ENCODE measurements around the gene GRIA4.

Gene GRIA4

DNA sequence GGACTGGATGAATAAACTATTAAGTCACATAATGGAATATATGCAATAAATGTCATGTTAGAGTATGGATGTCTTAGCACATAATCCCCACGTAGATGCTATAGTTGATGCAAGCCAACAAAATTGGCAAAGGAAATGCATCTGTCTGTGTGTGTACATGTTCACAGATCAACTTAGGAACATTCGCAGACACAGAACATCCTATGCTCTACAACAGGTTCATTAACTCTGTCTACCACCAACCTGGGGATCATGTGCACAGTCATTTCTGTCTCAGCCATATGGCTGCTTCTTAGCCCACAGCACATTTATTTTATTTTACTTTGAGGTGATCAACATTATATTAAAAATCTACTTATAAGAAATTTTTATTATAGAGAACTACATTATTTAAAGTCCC lies 407.2 kb downstream of the GRIA4 start:
- CTCF ChIA-PET: no interaction called here
- Histone ChIP-seq H3K9me3 (ENCODE audit: control insufficient read depth, insufficient read depth, low read depth, low read length) (no peaks in the 10 kb centered on the region), H3K27ac (ENCODE audit: extremely low read depth, low read depth, low read length) (no peak overlapping the region), H3K36me3 (ENCODE audit: control insufficient read depth in 2 of 2, insufficient read depth in 1 of 2, low read length in 2 of 2) (peaks cover 0 to 8% of the 10 kb centered on the region in 2 experiments; a peak in 1 of 3 replicates), H3K4me3 (ENCODE audit: low read depth, low read length) (no peak overlapping the region), H3K4me1 (ENCODE audit: control insufficient read depth, insufficient read depth, low read length) (peaks cover 3% of the 10 kb centered on the region; the same call in 1 of the 2 replicates)
- no peak for TF ChIP-seq ZNF133 (tag by site-specific recombination; IDR thresholded peaks at IDR 0.05)
- TF ChIP-seq ZNF707 (tag by site-specific recombination; IDR thresholded peaks at IDR 0.05): no peak
- TF ChIP-seq ZBTB48 (tag by site-specific recombination; IDR thresholded peaks at IDR 0.05): no peak
- no peak for TF ChIP-seq ZNF621 (tag by site-specific recombination; IDR thresholded peaks at IDR 0.05)
- TF ChIP-seq ZNF571 (tag by site-specific recombination; IDR thresholded peaks at IDR 0.05): no peak
- TF ChIP-seq ZNF23 (tag by site-specific recombination; IDR thresholded peaks at IDR 0.05; ENCODE audit: borderline replicate concordance): no peak
- POLR2A ChIA-PET: no interaction called here

DNA sequence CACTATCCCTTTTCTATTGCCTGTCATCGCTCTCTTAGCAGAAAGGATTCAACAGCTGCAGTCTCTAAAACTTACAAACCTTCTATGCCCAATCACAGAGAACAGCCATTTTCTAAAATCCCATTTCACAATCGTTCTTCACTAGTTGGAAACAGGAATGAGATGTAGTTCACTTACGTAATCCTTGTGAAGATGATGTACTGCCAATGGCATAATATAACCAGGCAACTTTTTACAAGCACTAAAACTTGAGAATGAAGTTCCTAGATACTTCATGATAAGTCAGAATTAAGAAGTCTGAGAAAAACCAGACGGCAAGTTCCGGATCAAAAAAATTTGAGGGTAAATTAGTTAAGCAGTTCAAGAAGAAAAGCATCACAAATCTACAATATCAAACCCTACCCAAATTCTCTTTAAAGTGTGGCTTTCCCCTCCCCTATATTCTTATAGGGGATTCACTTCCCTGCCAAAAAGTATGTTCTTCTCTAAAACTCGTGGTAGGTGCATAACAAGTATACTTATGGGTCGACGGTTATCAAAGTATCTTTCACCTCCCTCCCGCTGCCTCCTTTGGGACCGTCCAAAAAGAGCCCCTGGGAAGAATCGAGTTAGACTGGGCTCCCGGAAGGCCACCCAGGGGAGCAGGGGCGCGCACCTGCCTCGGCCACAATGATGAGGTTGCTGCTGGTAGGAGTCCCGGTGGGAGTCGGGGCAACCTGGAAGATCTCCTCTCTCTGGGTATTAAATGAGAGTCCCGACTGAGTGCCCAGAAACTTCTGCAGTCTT lies 411.5 kb downstream of the GRIA4 start:
- H3K4me3 ChIP-seq (ENCODE audit: low read depth, low read length): peak overlapping the region; percentile 94
- H3K36me3 ChIP-seq (ENCODE audit: control insufficient read depth in 2 of 2, insufficient read depth in 1 of 2, low read length in 2 of 2): peaks cover 0 to 8% of the 10 kb centered on the region in 2 experiments; a peak in 1 of 3 replicates
- H3K4me1 ChIP-seq (ENCODE audit: control insufficient read depth, insufficient read depth, low read length): 0 out of 2 replicates have a peak, but pooled peaks cover 3% of the 10 kb centered on the region
- CTCF ChIA-PET: no interaction called here
- POLR2A ChIA-PET: no interaction called here
- TF ChIP-seq ZXDB (tag by site-specific recombination; IDR thresholded peaks at IDR 0.05): peak; percentile 46; the same call in 1 of the 2 replicates
- peak; percentile 65 for TF ChIP-seq ZNF423 (tag by site-specific recombination; IDR thresholded peaks at IDR 0.05)
- no peak for TF ChIP-seq ZNF629 (tag by site-specific recombination; IDR thresholded peaks at IDR 0.05)
- no peak for TF ChIP-seq ZNF560 (tag by site-specific recombination; IDR thresholded peaks at IDR 0.05; ENCODE audit: borderline replicate concordance)
- TF ChIP-seq HOXD13 (CRISPR knock-in tag; IDR thresholded peaks at IDR 0.05; ENCODE audit: borderline replicate concordance): no peak
- no peak for TF ChIP-seq ZNF239 (tag by site-specific recombination; IDR thresholded peaks at IDR 0.05)
- TF ChIP-seq ZNF792 (tag by site-specific recombination; IDR thresholded peaks at IDR 0.05): no peak
- TF ChIP-seq, protein P1, sequence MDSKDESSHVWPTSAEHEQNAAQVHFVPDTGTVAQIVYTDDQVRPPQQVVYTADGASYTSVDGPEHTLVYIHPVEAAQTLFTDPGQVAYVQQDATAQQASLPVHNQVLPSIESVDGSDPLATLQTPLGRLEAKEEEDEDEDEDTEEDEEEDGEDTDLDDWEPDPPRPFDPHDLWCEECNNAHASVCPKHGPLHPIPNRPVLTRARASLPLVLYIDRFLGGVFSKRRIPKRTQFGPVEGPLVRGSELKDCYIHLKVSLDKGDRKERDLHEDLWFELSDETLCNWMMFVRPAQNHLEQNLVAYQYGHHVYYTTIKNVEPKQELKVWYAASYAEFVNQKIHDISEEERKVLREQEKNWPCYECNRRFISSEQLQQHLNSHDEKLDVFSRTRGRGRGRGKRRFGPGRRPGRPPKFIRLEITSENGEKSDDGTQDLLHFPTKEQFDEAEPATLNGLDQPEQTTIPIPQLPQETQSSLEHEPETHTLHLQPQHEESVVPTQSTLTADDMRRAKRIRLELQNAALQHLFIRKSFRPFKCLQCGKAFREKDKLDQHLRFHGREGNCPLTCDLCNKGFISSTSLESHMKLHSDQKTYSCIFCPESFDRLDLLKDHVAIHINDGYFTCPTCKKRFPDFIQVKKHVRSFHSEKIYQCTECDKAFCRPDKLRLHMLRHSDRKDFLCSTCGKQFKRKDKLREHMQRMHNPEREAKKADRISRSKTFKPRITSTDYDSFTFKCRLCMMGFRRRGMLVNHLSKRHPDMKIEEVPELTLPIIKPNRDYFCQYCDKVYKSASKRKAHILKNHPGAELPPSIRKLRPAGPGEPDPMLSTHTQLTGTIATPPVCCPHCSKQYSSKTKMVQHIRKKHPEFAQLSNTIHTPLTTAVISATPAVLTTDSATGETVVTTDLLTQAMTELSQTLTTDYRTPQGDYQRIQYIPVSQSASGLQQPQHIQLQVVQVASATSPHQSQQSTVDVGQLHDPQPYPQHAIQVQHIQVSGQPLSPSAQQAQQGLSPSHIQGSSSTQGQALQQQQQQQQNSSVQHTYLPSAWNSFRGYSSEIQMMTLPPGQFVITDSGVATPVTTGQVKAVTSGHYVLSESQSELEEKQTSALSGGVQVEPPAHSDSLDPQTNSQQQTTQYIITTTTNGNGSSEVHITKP (tag by site-specific recombination; IDR thresholded peaks at IDR 0.05): peak; percentile 86
- TF ChIP-seq ZBTB48 (tag by site-specific recombination; IDR thresholded peaks at IDR 0.05): peak; percentile 69; the same call in 1 of the 2 replicates
- no peaks in the 10 kb centered on the region for H3K9me3 ChIP-seq (ENCODE audit: control insufficient read depth, insufficient read depth, low read depth, low read length)
- peak overlapping the region; percentile 39; the same call in 1 of the 2 replicates for H3K27ac ChIP-seq (ENCODE audit: extremely low read depth, low read depth, low read length)

DNA sequence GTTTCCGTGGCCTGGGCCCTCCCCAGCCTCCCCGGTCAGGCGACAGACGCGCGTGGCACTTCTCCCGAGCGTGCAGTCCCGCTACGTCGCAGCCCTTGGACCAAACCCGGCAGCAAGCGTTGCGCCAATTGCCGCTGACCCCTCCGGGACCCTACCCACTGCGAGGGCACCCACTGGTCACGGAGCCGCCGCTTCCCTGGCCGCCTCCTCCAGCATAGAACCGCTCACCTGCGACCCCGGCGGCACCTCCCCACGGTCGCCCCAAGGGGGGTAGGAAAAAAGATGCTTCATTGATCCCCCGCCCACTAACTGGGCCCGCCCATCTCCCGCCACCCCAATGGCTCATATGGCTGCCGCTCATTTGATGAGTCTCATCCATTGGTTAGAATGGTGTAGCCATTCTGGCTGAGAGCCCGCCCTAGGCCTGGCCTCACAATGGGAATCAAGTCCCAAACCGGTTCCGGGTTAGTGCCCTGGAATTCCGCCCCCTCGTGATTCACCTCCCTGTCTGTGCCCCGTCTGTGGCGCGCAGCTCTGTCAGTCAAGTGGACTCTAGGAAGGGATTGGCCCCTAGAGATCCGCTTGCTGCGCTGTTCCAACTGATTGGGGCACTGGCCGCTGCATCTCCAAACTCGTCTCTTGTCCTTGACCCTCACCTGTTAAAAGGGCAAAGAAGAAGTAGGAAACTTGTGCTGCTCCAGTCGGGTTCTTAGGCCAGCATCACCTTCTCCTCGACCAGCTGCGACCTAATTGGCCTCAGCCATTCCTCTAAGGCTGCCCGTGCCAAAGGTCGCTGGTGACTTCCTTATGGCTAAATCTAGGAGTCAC lies 412.3 kb downstream of the GRIA4 start, which contains the start of gene MSANTD4:
TSS of gene MSANTD4 (minus strand) at position 274 of the 828 bp plus-strand sequence. CDS start 11,323 bp downstream, outside the sequence.
- ChIA-PET CTCF (interaction anchor here (0.6 kb wide), 1 partner anchor 27 kb away, joined by 3 read pairs; no protein-coding TSS in a partner anchor), POLR2A (interaction anchor here (0.6 to 0.8 kb wide), 2 partner anchors 23 to 55 kb away, joined by 3 read pairs; partner anchors contain the start of genes AASDHPPT and KBTBD3)
- Histone ChIP-seq H3K4me3 (ENCODE audit: low read depth, low read length) (peak within 1 kb of the TSS; percentile 94), H3K4me1 (ENCODE audit: control insufficient read depth, insufficient read depth, low read length) (0 out of 2 replicates have a peak, but pooled peaks cover 3% of the 10 kb centered on the region), H3K36me3 (ENCODE audit: control insufficient read depth in 2 of 2, insufficient read depth in 1 of 2, low read length in 2 of 2) (peaks cover 0 to 8% of the 10 kb centered on the region in 2 experiments; a peak in 1 of 3 replicates), H3K27ac (ENCODE audit: extremely low read depth, low read depth, low read length) (peak within 1 kb of the TSS; percentile 39; the same call in 1 of the 2 replicates), H3K9me3 (ENCODE audit: control insufficient read depth, insufficient read depth, low read depth, low read length) (no peaks in the 10 kb centered on the region)
- TF ChIP-seq ZNF140 (tag by site-specific recombination; IDR thresholded peaks at IDR 0.05) (no peak), ZNF530 (tag by site-specific recombination; IDR thresholded peaks at IDR 0.05; ENCODE audit: low read depth) (no peak), ZNF239 (tag by site-specific recombination; IDR thresholded peaks at IDR 0.05) (no peak), GLI4 (tag by site-specific recombination; IDR thresholded peaks at IDR 0.05) (no peak), ZNF416 (tag by site-specific recombination; IDR thresholded peaks at IDR 0.05) (no peak), HOXC10 (CRISPR knock-in tag; IDR thresholded peaks at IDR 0.05) (no peak), ZNF202 (tag by site-specific recombination; IDR thresholded peaks at IDR 0.05; ENCODE audit: borderline replicate concordance) (no peak), YY2 (tag by site-specific recombination; IDR thresholded peaks at IDR 0.05) (no peak), KLF7 (tag by site-specific recombination; IDR thresholded peaks at IDR 0.05; ENCODE audit: borderline replicate concordance) (no peak), SCRT1 (tag by site-specific recombination; IDR thresholded peaks at IDR 0.05; ENCODE audit: borderline replicate concordance) (0 out of 2 replicates have a peak, but pooled peaks have one; percentile 9), MEIS1 (CRISPR knock-in tag; IDR thresholded peaks at IDR 0.05; ENCODE audit: borderline replicate concordance) (no peak)

All from HEK293 (cell line).